IPS-20b (cell line): ENCODE measurements around the gene EDDM3A.

Experiments used
- H3K27ac ChIP-seq: one replicate; pipeline ENCODE4 v1.5.1; 2013; ENCODE audit warnings: low read length
- H3K27me3 ChIP-seq: 2 replicates; pipeline ENCODE4 v1.6.1; 2013; ENCODE audit warnings: mild to moderate bottlenecking, low read length, inconsistent platforms; ENCODE audit not compliant: insufficient read depth
- H3K36me3 ChIP-seq: 2 replicates; pipeline ENCODE4 v1.6.1; 2013; ENCODE audit warnings: low read depth, mild to moderate bottlenecking, inconsistent platforms, low read length, moderate library complexity; ENCODE audit not compliant: insufficient read depth
- H3K4me1 ChIP-seq: 2 replicates; pipeline ENCODE4 v1.6.1; 2013; ENCODE audit warnings: mild to moderate bottlenecking, control low read depth, inconsistent platforms, low read length, moderate library complexity; ENCODE audit not compliant: insufficient read depth
- H3K4me3 ChIP-seq: 2 replicates; pipeline ENCODE4 v1.5.1; 2013; ENCODE audit warnings: mild to moderate bottlenecking, low read length, inconsistent platforms
- H3K9ac ChIP-seq: 2 replicates; pipeline ENCODE4 v1.6.1; 2013; ENCODE audit warnings: low read depth, mild to moderate bottlenecking, inconsistent platforms, low read length, moderate library complexity
- H3K9me3 ChIP-seq: 2 replicates; pipeline ENCODE4 v1.6.1; 2013; ENCODE audit warnings: mild to moderate bottlenecking, low read depth, low read length, inconsistent platforms; ENCODE audit not compliant: insufficient read depth

The EDDM3A gene

DNA sequence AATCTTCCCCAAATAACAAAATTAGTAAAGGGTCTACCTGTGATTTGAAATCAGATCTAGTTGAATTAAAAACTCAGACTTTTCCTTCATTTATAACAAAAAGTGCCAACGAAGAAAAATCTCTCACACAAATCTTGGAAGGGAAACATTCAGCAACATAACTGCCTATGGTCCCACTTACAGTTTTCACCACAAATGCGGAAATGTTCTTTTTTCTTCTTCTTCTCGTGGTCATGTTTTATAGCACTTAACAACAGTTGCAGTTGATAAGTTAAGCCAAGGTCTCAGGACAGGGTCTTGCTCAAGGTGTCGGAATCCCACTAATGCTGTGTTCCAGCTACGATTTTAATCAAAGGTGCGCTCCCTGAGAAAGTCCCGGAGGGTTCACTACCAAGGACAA is 45.5 kb downstream of the EDDM3A start:
- Histone ChIP-seq H3K27ac (no peak overlapping the region), H3K27me3 (no peaks in the 10 kb centered on the region), H3K9me3 (no peaks in the 10 kb centered on the region), H3K36me3 (no peaks in the 10 kb centered on the region), H3K4me3 (no peak overlapping the region), H3K4me1 (peaks cover 6% of the 10 kb centered on the region; the same call in 1 of the 2 replicates), H3K9ac (no peak overlapping the region)

DNA sequence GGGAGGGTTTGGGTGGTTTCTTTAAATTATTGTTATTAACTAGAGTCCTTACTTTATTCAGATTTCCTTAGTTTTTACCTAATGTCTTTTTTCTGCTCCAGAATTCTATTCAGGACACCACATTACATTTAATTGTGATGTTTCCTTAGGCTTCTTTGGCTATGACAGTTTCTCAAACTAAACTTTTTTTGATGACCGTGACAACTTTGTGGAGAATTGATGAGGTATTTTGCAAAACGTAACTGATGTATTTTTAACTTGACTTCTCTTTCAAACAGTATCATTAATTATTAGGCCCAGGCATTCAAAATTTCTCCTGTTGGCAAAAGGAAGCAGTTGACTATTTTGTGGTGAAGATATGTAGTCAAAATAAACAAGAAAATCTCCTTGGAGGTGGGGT is 45.9 kb downstream of the EDDM3A start:
- H3K9me3 ChIP-seq = no peaks in the 10 kb centered on the region
- peaks cover 6% of the 10 kb centered on the region; the same call in 1 of the 2 replicates for H3K4me1 ChIP-seq
- no peak overlapping the region for H3K27ac ChIP-seq
- H3K27me3 ChIP-seq = no peaks in the 10 kb centered on the region
- H3K9ac ChIP-seq = no peak overlapping the region
- H3K4me3 ChIP-seq = no peak overlapping the region
- H3K36me3 ChIP-seq = no peaks in the 10 kb centered on the region

DNA sequence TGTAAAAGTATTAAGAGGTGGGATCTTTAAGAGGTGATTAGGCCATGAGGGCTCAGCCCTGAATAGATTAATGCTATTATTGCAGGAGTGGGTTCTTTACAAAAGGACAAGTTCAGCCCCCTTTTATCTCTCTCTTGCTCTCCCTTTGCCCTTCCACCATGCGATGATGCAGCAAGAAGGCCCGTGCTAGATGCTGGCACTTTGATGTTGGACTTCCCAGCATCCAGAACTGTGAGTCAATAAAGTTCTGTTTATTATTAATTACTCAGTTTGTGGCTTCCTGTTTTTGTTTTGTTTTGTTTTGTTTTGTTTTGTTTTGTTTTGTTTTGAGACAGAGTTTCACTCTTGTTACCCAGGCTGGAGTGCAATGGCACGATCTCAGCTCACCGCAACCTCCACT is 46.9 kb downstream of the EDDM3A start:
- no peak overlapping the region for H3K9ac ChIP-seq
- H3K27ac ChIP-seq = no peak overlapping the region
- no peak overlapping the region for H3K4me3 ChIP-seq
- H3K4me1 ChIP-seq = peaks cover 6% of the 10 kb centered on the region; the same call in 1 of the 2 replicates
- H3K9me3 ChIP-seq = no peaks in the 10 kb centered on the region
- no peaks in the 10 kb centered on the region for H3K27me3 ChIP-seq
- H3K36me3 ChIP-seq = no peaks in the 10 kb centered on the region

DNA sequence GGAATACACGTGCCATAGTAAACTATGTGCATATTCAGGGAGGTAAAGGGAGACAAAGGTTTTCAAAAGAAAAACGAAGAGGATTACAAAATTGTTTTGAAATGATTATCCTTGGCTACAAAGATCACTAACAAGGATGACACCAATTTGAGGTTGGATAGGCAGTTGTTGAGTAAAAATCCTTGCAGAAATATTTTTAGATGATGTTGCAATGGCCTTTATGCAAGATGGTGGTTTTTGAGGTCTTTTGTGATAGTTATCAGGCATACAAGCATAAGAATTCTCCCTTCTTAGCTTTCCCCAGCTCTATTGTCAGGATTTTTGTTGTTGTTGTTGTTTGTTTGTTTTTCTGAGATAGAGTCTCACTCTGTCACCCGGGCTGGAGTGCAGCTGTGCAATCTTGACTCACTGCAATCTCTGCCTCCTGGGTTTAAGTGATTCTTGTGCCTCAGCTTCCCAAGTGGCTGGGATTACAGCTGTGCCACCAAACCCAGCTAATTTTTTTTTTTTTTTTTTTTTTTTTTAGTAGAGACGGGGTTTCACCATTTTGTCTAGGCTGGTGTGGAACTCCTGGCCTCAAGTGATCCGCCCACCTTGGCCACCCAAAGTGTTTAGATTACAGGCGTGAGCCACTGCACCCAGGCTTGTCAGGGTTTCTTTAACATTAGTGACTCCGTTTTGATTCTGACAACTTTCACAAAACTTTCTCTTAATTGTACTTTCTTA is 49.1 kb downstream of the EDDM3A start:
- Histone ChIP-seq H3K4me3 (no peak overlapping the region), H3K27me3 (no peaks in the 10 kb centered on the region), H3K27ac (no peak overlapping the region), H3K9ac (no peak overlapping the region), H3K9me3 (no peaks in the 10 kb centered on the region), H3K36me3 (no peaks in the 10 kb centered on the region), H3K4me1 (peaks cover 11% of the 10 kb centered on the region; the same call in 1 of the 2 replicates)

DNA sequence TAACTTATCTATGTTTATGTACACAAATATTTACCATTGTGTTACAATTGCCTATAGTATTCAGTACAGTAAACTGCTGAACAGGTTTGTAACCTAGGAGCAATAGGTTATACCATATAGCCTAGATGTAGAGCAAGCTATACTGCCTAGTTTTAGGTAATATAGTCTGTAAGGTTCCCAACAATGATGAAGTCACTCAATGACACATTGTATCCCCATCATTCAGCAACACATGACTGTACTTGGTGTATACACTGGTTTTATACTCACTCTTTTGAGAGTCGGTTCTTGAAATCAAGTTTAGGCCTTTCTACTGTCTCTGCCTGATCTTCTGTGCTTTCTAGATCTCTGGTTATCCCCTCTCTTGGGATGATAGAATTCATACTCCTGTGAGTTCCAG is 51.5 kb downstream of the EDDM3A start:
- Histone ChIP-seq H3K27ac (no peak overlapping the region), H3K4me3 (no peak overlapping the region), H3K9me3 (no peaks in the 10 kb centered on the region), H3K27me3 (no peaks in the 10 kb centered on the region), H3K4me1 (peaks cover 16% of the 10 kb centered on the region; the same call in 1 of the 2 replicates), H3K9ac (no peak overlapping the region), H3K36me3 (no peaks in the 10 kb centered on the region)
